IMR-90 (cell line): ENCODE results near the gene IGLL1. TPM values are rescaled to one million over a fixed set of nuclear protein-coding genes. Genes with fewer than 3 reads are reported as not detected.
"Not testable (repeated sequence)": the region's sequence is repeated elsewhere in the genome, so short reads cannot be mapped to it uniquely, and the experiment has no call there.

Source experiments
- ATAC-seq: fragments of 200-7000 bp; cut with Tn5 transposase; 2 replicates; pipeline ENCODE4 v1.9.1; 2020; ENCODE audit warnings: low read depth, mild to moderate bottlenecking, moderate library complexity
- BruUV-seq: library from RNA; stranded (reverse); fragments of 400-500 nt; replicated peaks from 2 replicates; lab custom pipeline; 2021; lab: Mats Ljungman, UMichigan
- CTCF ChIA-PET: fragments of 300-600 bp; formaldehyde crosslinking; extraction: SDS; loops from one replicate; lab custom pipeline; 2021; ENCODE audit warnings: antibody characterized with exemption; lab: Yijun Ruan, JAX
- POLR2A ChIA-PET: fragments of 300-600 bp; sonication (Branson Sonifier 250); formaldehyde crosslinking; loops from one replicate; lab custom pipeline; 2022; ENCODE audit warnings: antibody characterized with exemption; ENCODE audit not compliant: unreplicated experiment; lab: Charles Lee
- DNase-seq: peaks from one replicate; pipeline ENCODE4 v3.0.0; 2013
- H2AFZ ChIP-seq: replicated peaks from 2 replicates; pipeline ENCODE3; 2013; ENCODE audit warnings: low read length, mild to moderate bottlenecking; ENCODE audit not compliant: poor library complexity
- H2AK5ac ChIP-seq: 2 replicates; pipeline ENCODE4 v1.6.1; 2013; ENCODE audit warnings: low read depth, low read length, inconsistent platforms
- H2AK9ac ChIP-seq: replicated peaks from 2 replicates; pipeline ENCODE3; 2013; ENCODE audit warnings: mild to moderate bottlenecking, low read depth, low read length, moderate library complexity; ENCODE audit not compliant: poor library complexity
- H2BK120ac ChIP-seq: 2 replicates; pipeline ENCODE4 v1.6.1; 2013; ENCODE audit warnings: low read depth, low read length, inconsistent platforms
- H2BK15ac ChIP-seq: 3 replicates; pipeline ENCODE4 v1.6.1; 2013; ENCODE audit warnings: low read depth, low read length, inconsistent platforms
- H2BK20ac ChIP-seq: 2 replicates; pipeline ENCODE4 v1.6.1; 2013; ENCODE audit warnings: low read depth, mild to moderate bottlenecking, inconsistent platforms, low read length, moderate library complexity
- H2BK5ac ChIP-seq: 2 replicates; pipeline ENCODE4 v1.6.1; 2013; ENCODE audit warnings: mild to moderate bottlenecking, low read depth, low read length, inconsistent platforms; ENCODE audit not compliant: poor library complexity, severe bottlenecking
- H3K14ac ChIP-seq: replicated peaks from 2 replicates; pipeline ENCODE4 v1.6.1; 2013; ENCODE audit warnings: low read depth, low read length, inconsistent platforms
- H3K18ac ChIP-seq: 2 replicates; pipeline ENCODE4 v1.6.1; 2013; ENCODE audit warnings: low read depth, low read length, control low read depth
- H3K23ac ChIP-seq: 2 replicates; pipeline ENCODE4 v1.6.1; 2013; ENCODE audit warnings: low read depth, low read length, inconsistent platforms
- H3K27ac ChIP-seq: 2 replicates; pipeline ENCODE4 v1.5.1; 2013; ENCODE audit warnings: mild to moderate bottlenecking, control low read depth, low read length; ENCODE audit not compliant: insufficient read depth
- H3K27me3 ChIP-seq: 2 replicates; pipeline ENCODE4 v1.6.1; 2013; ENCODE audit warnings: low read length; ENCODE audit not compliant: control insufficient read depth, insufficient read depth
- H3K36me3 ChIP-seq: 2 replicates; pipeline ENCODE4 v1.6.1; 2013; ENCODE audit warnings: low read length, mixed read lengths; ENCODE audit not compliant: control insufficient read depth, insufficient read depth
- H3K4ac ChIP-seq: 2 replicates; pipeline ENCODE4 v1.6.1; 2013; ENCODE audit warnings: low read depth, low read length, inconsistent platforms
- H3K4me1 ChIP-seq: 2 replicates; pipeline ENCODE4 v1.6.1; 2013; ENCODE audit warnings: low read length, mixed read lengths; ENCODE audit not compliant: control insufficient read depth, insufficient read depth
- H3K4me2 ChIP-seq: 2 replicates; pipeline ENCODE4 v1.6.1; 2013; ENCODE audit warnings: low read depth, mild to moderate bottlenecking, control low read depth, low read length, moderate library complexity
- H3K4me3 ChIP-seq: 2 replicates; pipeline ENCODE4 v1.5.1; 2013; ENCODE audit warnings: low read depth, mild to moderate bottlenecking, control low read depth, low read length, moderate library complexity; ENCODE audit not compliant: insufficient read depth
- H3K56ac ChIP-seq: 2 replicates; pipeline ENCODE4 v1.6.1; 2013; ENCODE audit warnings: low read length, inconsistent platforms; ENCODE audit not compliant: insufficient read depth; ENCODE audit errors: extremely low read depth
- H3K79me1 ChIP-seq, 2 experiments: 2 replicates each; pipeline ENCODE4 v1.6.1; 2013; ENCODE audit warnings: low read length in 2 of 2, inconsistent platforms in 1 of 2, low read depth in 1 of 2
- H3K9ac ChIP-seq: 2 replicates; pipeline ENCODE4 v1.6.1; 2013; ENCODE audit warnings: low read depth, low read length, control low read depth
- H3K9me1 ChIP-seq: 2 replicates; pipeline ENCODE4 v1.6.1; 2013; ENCODE audit warnings: low read length, inconsistent platforms; ENCODE audit not compliant: insufficient read depth
- H3K9me3 ChIP-seq: 2 replicates; pipeline ENCODE4 v1.6.1; 2013; ENCODE audit warnings: low read length; ENCODE audit not compliant: control insufficient read depth, insufficient read depth
- H4K20me1 ChIP-seq: 2 replicates; pipeline ENCODE4 v1.6.1; 2013; ENCODE audit warnings: low read length, inconsistent platforms; ENCODE audit not compliant: insufficient read depth
- H4K5ac ChIP-seq: 2 replicates; pipeline ENCODE4 v1.6.1; 2013; ENCODE audit warnings: mild to moderate bottlenecking, low read depth, low read length, control low read depth
- H4K8ac ChIP-seq, 2 experiments: 2 replicates each; pipeline ENCODE4 v1.6.1; 2013; ENCODE audit warnings: low read depth in 2 of 2, low read length in 2 of 2, control low read depth in 1 of 2, inconsistent platforms in 1 of 2
- H4K91ac ChIP-seq: 2 replicates; pipeline ENCODE4 v1.6.1; 2013; ENCODE audit warnings: low read depth, low read length, inconsistent platforms; ENCODE audit not compliant: insufficient read depth
- BHLHE40 ChIP-seq: fragments of 150-350 bp; IDR thresholded peaks from 2 replicates; pipeline ENCODE4 v1.6.1; 2016; ENCODE audit warnings: mild to moderate bottlenecking, low read depth, low read length
- POLR2A ChIP-seq: IDR thresholded peaks from 2 replicates; pipeline ENCODE4 v1.6.1; 2012; ENCODE audit warnings: mild to moderate bottlenecking, low read depth, low read length
- WGBS, 2 experiments: methylation state at CpG; one replicate each; pipeline versions ENCODE4 v1.1.5 to v1.1.7; 2013; ENCODE audit warnings: missing lambda C conversion rate in 2 of 2; ENCODE audit not compliant: insufficient read length in 1 of 2; ENCODE audit errors: extremely low coverage in 2 of 2; 5-methylcytosine and 5-hydroxymethylcytosine counted together
- dilution Hi-C: fragments of 300-500 bp; cut with HindIII; formaldehyde crosslinking; loops from one replicate; pipeline ENCODE4 v1.14.3; 2018; ENCODE audit warnings: low sequenced_read_pairs; ENCODE audit not compliant: unreplicated experiment
- in situ Hi-C: fragments of 300-500 bp; cut with MboI; formaldehyde crosslinking; loops from 3 replicates; pipeline ENCODE4 v1.14.3; 2019; ENCODE audit warnings: low sequenced_read_pairs, inconsistent platforms, mixed read lengths
- intact Hi-C: fragments of 100-400 bp; cut with micrococcal nuclease; formaldehyde crosslinking; loops from 2 replicates; pipeline ENCODE4 v1.10.0; 2022
- polyA plus RNA-seq, 3 experiments: library from polyadenylated mRNA; depleted of rRNA; stranded (reverse); fragments of >200 nt; gene quantifications; 2 replicates each; pipeline ENCODE4 v1.2.3, GENCODE V29; 2012; ENCODE audit warnings: low replicate concordance in 1 of 3
- total RNA-seq: library from RNA; depleted of rRNA; stranded (reverse); fragments of >200 nt; gene quantifications from 2 replicates; pipeline ENCODE4 v1.2.3, GENCODE V29; 2012
- TF ChIP-seq, protein P1 (sequence below): conservative IDR thresholded peaks from 2 replicates; pipeline ENCODE4 v1.5.1; 2012; ENCODE audit warnings: mild to moderate bottlenecking, low read depth, low read length, improper control_type of control experiment

The IGLL1 gene
- total and polyA plus RNA-seq, 2 of the 4 experiments (the other 2 are of a cell fraction): not detected

GRCh38 chr22:23563111-23563510 is 17.0 kb downstream of the IGLL1 start (continued):
- TF ChIP-seq, protein P1, sequence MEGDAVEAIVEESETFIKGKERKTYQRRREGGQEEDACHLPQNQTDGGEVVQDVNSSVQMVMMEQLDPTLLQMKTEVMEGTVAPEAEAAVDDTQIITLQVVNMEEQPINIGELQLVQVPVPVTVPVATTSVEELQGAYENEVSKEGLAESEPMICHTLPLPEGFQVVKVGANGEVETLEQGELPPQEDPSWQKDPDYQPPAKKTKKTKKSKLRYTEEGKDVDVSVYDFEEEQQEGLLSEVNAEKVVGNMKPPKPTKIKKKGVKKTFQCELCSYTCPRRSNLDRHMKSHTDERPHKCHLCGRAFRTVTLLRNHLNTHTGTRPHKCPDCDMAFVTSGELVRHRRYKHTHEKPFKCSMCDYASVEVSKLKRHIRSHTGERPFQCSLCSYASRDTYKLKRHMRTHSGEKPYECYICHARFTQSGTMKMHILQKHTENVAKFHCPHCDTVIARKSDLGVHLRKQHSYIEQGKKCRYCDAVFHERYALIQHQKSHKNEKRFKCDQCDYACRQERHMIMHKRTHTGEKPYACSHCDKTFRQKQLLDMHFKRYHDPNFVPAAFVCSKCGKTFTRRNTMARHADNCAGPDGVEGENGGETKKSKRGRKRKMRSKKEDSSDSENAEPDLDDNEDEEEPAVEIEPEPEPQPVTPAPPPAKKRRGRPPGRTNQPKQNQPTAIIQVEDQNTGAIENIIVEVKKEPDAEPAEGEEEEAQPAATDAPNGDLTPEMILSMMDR: no peak
- TF ChIP-seq POLR2A: no peak

DNA sequence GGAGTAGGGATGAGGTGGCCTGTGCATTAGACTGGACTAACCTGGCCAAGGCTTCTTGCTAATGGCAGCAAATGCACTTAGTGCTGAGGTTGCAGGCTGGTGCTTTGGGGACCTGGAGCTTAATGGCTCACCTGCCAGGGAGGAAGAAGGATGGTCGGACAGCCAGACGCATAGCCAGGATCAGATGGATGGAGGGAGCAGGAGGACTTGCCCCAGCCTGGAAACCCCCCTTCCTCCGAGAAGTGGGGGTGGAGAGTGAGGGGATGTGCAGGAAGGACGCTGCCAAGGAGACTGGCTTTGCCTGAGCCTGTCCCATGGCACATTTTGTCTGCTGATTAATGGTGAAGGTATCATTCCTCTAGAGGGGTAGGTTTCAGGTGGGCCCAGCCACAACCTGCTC is 17.9 kb downstream of the IGLL1 start:
- H3K18ac ChIP-seq: no peak overlapping the region
- peaks cover 37% of the 10 kb centered on the region for H3K27me3 ChIP-seq
- H3K9ac ChIP-seq: no peak overlapping the region
- POLR2A ChIA-PET: no interaction called here
- H3K4me3 ChIP-seq: no peak overlapping the region
- CTCF ChIA-PET: no interaction called here
- no peak overlapping the region for H4K5ac ChIP-seq
- no peak overlapping the region for H4K8ac ChIP-seq
- no peaks in the 10 kb centered on the region for H3K9me3 ChIP-seq
- H3K9me1 ChIP-seq: no peaks in the 10 kb centered on the region
- no peaks in the 10 kb centered on the region for H3K36me3 ChIP-seq
- H3K56ac ChIP-seq: no peak overlapping the region
- DNase-seq (no peak), ATAC-seq (no peak)
- no peak overlapping the region for H4K91ac ChIP-seq
- TF ChIP-seq BHLHE40: no peak
- intact Hi-C loops (no loop called here), dilution Hi-C loops (no loop called here), in situ Hi-C loops (no loop called here)
- BruUV-seq: no TSS peak
- no peak overlapping the region for H2AK5ac ChIP-seq
- no peak overlapping the region for H2BK5ac ChIP-seq
- H3K27ac ChIP-seq: no peak overlapping the region
- H3K4me2 ChIP-seq: no peak overlapping the region
- no peak overlapping the region for H2AFZ ChIP-seq
- no peaks in the 10 kb centered on the region for H3K79me1 ChIP-seq
- no peak overlapping the region for H3K14ac ChIP-seq
- no peaks in the 10 kb centered on the region for H3K4me1 ChIP-seq
- no peak overlapping the region for H3K4ac ChIP-seq
- no peak overlapping the region for H2BK20ac ChIP-seq
- no CpG with 5 or more reads among the region's 4 CpGs for WGBS, 2 experiments
- H2BK15ac ChIP-seq: no peak overlapping the region
- H4K20me1 ChIP-seq: no peaks in the 10 kb centered on the region
- no peak overlapping the region for H2BK120ac ChIP-seq
- no peak overlapping the region for H2AK9ac ChIP-seq
- H3K23ac ChIP-seq: no peak overlapping the region

DNA sequence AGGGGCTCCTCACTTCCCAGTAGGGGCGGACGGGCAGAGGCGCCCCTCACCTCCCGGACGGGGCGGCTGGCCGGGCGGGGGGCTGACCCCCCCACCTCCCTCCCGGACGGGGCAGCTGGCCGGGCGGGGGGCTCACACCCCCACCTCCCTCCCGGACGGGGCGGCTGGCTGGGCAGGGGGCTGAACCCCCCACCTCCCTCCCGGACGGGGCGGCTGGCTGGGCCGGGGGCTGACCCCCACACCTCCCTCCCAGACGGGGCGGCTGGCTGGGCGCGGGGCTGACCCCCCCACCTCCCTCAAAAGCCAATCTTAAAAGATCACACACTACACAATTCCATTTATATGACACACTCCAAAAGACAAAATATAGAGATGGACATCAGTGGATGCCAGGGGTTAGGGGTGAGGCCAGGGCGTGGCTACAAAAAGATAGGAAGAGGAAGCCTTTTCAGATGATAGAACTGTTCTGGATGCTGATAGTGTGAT is 19.0 kb downstream of the IGLL1 start:
- H3K4ac ChIP-seq, H3K4me3 ChIP-seq, H4K8ac ChIP-seq, H3K9me3 ChIP-seq, H2BK5ac ChIP-seq, dilution Hi-C loops, H3K23ac ChIP-seq, H3K9me1 ChIP-seq, H3K36me3 ChIP-seq, H4K20me1 ChIP-seq, intact Hi-C loops, POLR2A ChIA-PET, H3K79me1 ChIP-seq, H3K18ac ChIP-seq, H2BK120ac ChIP-seq, H2AK9ac ChIP-seq, H3K56ac ChIP-seq, H2BK15ac ChIP-seq, in situ Hi-C loops, CTCF ChIA-PET, H4K91ac ChIP-seq, H2AFZ ChIP-seq, BruUV-seq, ATAC-seq, DNase-seq, H3K9ac ChIP-seq, H3K14ac ChIP-seq, H2AK5ac ChIP-seq, H3K4me2 ChIP-seq, H3K4me1 ChIP-seq, H2BK20ac ChIP-seq, H3K27ac ChIP-seq, H4K5ac ChIP-seq: not testable (repeated sequence)
- no CpG with 5 or more reads among the region's 24 CpGs for WGBS, 2 experiments
- H3K27me3 ChIP-seq: peaks cover 31% of the 10 kb centered on the region
